LNCAP (cell line): ENCODE results near the gene MAST4.

Experiments used
- CTCF ChIP-seq: fragments of 450-650 bp; IDR thresholded peaks from 2 replicates; pipeline ENCODE4 v1.5.1; 2017; ENCODE audit warnings: mild to moderate bottlenecking

Gene MAST4

GRCh38 chr5:66720780-66721179 lies 124.6 kb downstream of the MAST4 start:
- no peak for TF ChIP-seq CTCF

DNA sequence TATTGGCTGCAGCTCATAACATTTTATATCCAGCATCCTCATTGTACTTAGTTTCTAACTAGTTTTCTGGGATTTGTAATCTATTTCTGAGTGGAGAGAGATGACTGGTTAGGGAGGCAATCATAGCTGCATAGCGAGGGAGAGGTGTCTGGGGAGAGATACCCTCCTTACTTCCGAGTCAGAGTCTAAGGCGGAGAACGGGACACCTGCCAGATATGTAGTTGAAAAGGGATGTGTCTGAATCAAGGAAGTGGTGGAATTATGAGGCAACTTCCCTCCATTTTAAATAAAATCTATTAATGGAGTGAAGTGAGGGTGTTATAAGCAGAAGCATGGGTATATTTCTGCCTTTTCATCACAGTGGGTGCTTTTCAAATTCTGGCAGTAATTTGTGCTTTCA lies 126.5 kb downstream of the MAST4 start:
- no peak for TF ChIP-seq CTCF

- TF ChIP-seq CTCF = no peak; the same call in 1 of the 2 replicates
Observed at GRCh38 chr5:66724349-66725139, 128.4 kb downstream of the MAST4 start.

DNA sequence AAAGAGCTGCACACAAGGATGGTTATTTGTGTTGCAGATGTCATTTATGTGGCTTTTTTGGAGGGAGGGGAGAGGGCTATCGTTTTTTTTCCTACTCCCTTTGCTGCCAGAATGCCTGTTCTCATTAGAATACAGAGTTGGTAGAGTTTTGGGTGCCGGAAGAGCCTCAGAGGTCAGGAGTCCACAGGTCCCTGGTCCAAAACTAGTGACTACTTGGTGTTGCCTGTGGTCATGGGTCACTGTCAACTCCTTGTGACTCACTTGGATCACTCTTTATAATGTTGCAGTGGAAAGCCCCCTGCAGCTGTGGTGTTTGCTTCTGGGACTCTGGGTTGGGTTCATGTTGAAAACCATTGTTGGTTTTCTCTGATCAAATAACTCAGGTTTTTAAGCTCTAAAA lies 131.4 kb downstream of the MAST4 start:
- TF ChIP-seq CTCF = no peak

DNA sequence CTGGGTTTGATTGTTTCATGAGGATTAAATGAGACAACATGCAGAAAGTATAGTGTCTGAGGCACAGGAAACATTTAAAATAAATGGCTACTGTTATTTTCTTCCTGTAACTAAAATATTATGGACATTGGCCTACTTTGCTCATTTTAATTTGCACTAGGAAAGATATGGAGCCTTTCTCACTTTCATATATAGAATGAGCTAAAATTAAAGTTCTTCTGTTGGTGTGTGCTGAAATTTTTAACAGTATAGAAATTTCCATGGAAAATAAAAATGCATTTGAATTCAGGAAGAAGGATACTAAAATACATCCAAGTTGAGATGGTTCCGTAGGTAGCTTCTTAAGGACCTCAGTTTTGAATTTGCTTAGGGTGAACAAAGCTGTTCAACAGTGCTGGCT lies 131.9 kb downstream of the MAST4 start:
- no peak for TF ChIP-seq CTCF

DNA sequence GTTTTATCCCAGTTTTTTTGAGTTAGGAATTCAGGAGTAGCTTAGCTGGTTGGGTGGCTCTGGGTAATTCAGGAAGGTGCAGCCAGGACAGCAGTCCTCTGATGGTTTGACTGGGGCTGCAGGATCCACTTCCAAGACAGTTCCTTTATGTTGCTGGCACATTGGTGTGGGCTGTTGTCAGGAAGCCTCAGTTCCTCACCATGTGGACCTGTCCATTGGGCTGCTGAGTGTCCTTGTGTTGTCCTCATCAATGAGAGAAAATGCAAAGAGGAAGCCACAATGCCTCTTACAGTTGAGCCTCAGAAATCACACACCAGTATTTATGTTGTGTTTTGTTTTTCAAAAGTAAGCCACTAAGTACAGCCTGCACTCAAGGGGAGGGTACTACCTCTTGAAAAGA lies 140.9 kb downstream of the MAST4 start:
- TF ChIP-seq CTCF = no peak

- no peak for TF ChIP-seq CTCF
Observed at GRCh38 chr5:66738136-66738535, 141.9 kb downstream of the MAST4 start.

DNA sequence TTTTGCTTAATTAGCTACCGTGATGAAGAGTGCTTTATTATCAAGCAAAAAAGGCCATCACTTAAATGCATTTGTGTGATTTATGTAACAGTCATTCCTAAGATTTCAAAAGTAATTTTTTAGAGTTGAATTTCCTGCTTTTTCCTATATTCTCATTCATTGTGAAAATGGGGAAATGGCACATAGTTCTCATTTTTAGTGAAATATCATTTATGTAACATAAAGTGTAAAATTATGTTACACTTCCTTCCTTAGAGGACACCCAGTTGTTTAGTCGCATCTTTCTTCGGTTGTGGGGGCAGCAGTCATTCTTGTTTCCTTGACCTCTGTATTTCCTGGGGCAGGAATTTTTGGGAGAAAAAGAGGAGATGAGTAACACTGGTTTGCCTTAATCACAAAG lies 142.8 kb downstream of the MAST4 start:
- TF ChIP-seq CTCF = no peak
